Pons (tissue), 1 donor: ENCODE measurements around the gene MET.
"Not testable (repeated sequence)": the region's sequence is repeated elsewhere in the genome, so short reads cannot be mapped to it uniquely, and the experiment has no call there.

Source experiments
- DNase-seq: peaks from one replicate; pipeline ENCODE4 v3.0.0-alpha.2; 2016; ENCODE audit warnings: low spot score

Gene MET

GRCh38 chr7:116698930-116699721 lies 27.1 kb downstream of the MET start:
- no peak for DNase-seq

DNA sequence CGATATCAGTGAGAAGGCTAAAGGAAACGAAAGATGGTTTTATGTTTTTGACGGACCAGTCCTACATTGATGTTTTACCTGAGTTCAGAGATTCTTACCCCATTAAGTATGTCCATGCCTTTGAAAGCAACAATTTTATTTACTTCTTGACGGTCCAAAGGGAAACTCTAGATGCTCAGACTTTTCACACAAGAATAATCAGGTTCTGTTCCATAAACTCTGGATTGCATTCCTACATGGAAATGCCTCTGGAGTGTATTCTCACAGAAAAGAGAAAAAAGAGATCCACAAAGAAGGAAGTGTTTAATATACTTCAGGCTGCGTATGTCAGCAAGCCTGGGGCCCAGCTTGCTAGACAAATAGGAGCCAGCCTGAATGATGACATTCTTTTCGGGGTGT lies 27.7 kb downstream of the MET start:
- DNase-seq = no peak

- DNase-seq = no peak
These were observed 30.2 kb downstream of the MET start for GRCh38 chr7:116702046-116702785.

DNA sequence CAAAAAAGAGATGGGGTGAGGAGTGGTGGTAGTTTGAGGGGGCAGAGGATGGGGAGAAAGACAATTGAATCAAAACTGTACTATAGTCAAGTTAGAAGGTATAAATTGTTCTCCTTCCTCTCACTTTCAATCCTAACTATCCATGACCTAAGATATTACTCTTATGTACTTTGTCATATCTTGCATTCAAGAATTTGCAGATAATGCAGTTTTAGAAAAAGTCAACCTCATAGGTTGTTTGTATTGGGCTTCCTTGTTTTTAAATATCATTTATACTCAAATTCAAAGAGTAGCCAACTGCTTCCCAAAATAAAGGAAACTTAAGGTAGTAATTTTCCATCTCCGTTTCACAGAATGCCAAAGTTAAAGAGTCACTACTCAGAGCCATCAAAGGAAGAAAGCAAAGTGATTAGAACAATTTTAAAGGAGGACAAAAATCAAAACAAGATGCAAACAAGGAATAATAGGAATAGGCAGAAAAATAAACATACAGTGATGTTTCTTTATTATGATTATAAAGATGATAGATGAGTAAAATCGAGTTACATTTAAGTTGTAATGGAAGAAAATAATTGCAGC lies 32.7 kb downstream of the MET start:
- no peak for DNase-seq

DNA sequence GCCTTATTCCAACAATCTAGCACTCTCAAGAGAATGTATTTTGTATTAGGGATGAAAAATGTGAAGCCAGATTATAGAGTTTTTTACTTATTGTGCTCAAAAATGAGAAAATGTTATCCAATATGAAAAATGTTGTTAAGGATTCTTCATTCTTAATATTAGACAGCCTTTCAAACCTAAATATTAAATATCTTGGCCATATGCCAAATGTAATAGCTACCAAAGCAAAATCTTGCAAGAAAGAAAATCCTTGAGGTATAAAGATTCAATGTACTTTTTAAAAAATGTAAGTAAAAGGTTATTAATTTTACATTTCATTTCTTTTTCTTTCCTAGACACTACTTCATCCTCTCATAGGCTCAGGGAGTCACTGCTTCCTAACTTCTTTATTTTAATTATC lies 33.4 kb downstream of the MET start:
- DNase-seq = no peak

DNA sequence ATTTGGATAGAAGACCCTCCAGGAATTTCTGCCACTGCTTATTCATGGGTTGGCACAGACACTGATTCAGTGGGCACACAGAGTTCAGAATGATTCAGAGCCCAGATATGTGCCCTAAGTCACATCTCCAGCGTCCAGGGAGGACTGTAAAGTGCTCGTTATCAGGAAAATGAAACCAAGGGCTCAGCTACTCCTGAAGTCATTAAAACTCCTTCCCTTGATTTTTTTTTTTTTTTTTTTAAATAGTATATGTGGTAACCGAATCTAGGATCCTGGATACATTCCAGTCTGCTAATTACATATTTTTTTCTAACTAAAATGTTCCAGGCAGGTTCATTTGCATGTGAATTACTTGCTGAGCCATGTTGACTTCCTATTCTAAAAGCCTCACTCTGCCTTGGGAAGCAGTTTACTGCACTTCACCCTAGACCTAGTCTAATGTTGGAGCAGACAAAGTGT lies 34.7 kb downstream of the MET start:
- no peak for DNase-seq

GRCh38 chr7:116707289-116707688 lies 35.3 kb downstream of the MET start:
- no peak for DNase-seq

DNA sequence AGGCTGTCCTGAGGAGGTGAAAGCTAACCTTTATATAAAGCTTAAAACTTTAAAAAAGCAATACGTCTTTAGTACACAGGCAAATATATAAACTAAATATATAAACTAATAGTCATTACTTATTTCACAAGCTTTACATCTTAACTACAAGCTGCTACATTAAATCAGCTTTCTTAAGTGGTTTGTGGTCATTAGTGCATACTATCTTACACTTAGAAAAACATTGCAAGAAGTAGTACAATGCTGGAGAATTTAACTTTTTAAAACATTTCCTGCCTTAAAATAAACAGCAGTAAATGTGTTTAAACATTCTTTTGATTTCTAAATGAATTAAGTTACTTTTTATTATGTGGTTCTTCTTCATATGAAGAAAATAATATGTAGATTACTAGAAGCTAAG lies 36.3 kb downstream of the MET start:
- no peak for DNase-seq

DNA sequence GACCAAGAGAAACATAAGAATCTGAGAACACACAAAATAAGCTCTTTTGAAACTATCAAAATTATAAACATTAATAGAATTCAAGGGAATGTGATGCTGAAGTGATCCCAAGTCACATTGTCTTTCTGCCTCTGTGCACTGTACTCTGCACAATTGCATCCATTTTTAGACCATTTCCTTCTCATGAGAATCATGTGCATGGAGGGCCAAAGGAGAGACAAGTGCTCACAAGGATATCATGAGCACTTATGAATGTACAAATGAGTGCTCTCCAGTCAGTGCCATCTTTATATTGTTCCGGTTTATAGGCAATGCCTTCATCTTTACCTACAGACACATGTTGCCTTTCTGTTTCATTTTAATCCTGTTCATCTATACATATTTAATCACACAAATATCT lies 36.9 kb downstream of the MET start:
- DNase-seq = no peak

DNA sequence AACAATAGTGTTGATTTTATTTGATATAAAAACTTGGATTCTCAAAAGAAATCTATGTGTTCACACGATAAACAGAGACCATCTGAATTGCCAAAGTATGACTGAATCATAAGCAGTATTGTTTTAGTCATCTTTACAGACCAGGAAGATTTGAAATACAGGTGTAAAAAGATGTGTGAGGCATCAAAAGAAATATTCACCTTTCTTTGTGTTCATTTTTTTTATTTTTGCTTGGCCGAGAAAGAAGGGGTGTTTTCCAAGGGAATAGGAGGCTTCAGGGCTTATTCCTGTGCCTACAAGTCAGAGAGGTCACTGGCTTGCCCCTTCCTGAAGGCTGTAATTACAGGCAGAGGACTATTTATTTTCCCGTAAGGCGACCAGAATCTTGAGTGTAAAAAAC lies 37.3 kb downstream of the MET start:
- no peak for DNase-seq

DNA sequence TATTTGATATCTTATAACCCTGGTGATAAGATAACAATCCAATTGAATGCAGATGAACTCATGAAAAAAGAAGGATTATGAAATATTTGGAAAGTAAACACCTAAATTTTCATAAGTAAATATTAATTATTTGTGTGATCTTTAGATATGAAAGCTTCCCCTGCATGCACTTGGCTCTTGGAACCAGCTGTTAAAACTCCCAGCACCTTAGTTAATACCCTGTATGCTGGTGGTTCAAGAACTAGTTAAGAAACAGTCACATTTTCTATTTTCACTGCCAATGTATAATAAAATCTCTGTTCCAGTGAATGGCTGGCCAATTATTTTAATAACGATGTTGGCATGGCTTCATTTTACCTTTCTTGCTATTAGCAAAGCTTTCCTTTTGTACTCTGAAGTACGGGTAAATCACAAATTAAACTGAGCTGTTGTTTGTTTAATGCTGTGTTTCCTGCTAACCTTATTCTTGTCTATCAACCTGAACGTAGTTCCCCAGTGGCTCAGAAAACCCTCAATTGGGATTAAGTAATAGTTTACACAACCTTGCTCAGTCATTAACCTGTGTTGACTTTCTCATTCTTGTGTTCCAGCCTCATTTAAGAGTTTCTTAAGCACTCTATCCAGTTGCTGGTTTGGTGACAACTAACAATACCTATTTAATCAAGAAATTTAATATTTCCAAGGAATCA lies 38.9 kb downstream of the MET start:
- no peak for DNase-seq

DNA sequence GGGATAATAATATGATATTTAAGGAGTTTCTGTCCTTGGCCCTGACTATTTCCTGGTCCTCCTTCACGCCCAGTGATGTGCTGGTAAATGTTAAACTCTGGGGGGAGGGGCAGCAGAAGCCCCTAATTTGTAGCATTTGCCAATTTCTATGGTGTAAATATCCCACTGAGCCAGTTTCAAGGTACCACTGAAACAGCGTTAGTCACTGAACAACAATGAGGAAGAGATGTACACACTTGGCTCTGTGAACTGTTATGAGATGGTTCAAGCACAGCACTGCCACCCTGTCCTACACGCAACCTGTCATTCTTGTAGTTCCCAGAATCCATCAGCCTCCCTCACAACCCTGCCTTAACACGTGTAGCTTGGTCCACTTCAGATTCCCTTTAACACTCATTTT lies 39.8 kb downstream of the MET start:
- no peak for DNase-seq

DNA sequence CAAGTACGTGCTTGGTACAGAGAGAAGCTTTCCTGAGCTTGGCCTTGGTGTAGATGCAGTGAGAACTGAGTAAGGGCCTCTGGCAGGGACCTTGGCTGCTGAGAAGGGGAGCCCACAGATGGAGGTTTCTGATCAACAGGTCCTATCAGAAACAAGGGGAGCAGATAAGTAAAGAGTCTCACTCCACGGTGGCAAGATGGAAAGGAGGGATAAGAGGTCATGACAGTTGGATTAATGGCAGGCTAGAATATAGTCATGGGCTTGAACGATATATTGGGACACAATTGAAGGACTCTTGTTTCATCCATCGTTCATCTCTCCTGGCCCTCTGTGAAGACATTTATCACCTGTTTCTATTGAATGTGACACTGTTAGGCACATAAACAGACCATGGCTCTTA lies 41.5 kb downstream of the MET start:
- DNase-seq = no peak

DNA sequence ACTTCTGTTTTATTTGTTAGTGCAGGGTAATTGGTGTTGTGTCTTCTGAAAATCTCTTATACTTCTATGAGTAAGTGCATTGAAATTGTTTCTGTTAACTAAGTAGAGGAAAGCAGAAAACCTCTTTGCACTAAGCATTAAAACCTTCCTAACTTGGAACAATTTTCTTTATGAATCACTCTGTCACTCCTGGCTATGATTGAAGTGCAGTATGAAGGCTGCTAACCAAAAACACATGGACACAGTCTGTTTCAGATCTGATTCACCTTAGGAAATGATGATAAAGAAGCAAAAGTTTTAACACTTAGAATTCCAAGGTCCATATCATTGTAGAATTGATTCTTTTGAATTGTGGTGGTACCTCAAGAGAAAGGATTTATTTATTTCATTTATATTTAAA lies 41.9 kb downstream of the MET start:
- no peak for DNase-seq

- DNase-seq = no peak
These were observed 43.1 kb downstream of the MET start for GRCh38 chr7:116715077-116715476.

GRCh38 chr7:116717137-116717536 lies 45.1 kb downstream of the MET start:
- no peak for DNase-seq

DNA sequence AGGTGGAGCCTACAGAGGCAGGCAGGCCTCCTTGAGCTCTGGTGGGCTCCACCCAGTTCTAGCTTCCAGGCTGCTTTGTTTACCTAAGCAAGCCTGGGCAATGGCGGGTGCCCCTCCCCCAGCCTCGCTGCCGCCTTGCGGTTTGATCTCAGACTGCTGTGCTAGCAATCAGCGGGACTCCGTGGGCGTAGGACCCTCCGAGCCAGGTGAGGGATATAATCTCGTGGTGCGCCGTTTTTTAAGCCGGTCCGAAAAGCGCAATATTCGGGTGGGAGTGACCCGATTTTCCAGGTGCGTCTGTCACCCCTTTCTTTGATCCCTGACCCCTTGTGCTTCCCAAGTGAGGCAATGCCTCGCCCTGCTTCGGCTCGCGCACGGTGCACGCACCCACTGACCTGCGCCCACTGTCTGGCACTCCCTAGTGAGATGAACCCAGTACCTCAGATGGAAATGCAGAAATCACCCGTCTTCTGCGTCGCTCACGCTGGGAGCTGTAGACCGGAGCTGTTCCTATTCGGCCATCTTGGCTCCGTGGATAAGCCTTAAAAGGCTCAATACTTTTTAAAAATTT lies 52.0 kb downstream of the MET start:
- not testable (repeated sequence) for DNase-seq

- no peak for DNase-seq
These were observed 52.7 kb downstream of the MET start for GRCh38 chr7:116724560-116725231.

DNA sequence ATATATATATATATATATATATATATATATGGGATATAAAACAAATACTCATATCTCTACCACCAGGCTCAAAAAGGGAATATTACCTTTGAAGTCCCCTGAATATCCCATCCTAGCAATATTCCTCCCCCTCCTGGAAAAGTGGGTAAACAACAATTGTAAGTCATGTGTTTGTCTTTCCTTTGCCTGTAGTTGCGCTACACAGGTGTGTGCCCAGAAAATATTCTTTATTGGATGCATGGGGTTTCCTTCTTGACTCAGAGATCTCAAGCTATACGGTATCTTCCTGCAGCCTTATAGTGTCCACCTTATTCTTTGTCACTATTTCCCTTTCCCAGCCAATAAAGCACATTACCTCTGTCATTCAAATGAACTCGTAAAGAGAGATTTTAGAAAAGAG lies 54.2 kb downstream of the MET start:
- DNase-seq = no peak

DNA sequence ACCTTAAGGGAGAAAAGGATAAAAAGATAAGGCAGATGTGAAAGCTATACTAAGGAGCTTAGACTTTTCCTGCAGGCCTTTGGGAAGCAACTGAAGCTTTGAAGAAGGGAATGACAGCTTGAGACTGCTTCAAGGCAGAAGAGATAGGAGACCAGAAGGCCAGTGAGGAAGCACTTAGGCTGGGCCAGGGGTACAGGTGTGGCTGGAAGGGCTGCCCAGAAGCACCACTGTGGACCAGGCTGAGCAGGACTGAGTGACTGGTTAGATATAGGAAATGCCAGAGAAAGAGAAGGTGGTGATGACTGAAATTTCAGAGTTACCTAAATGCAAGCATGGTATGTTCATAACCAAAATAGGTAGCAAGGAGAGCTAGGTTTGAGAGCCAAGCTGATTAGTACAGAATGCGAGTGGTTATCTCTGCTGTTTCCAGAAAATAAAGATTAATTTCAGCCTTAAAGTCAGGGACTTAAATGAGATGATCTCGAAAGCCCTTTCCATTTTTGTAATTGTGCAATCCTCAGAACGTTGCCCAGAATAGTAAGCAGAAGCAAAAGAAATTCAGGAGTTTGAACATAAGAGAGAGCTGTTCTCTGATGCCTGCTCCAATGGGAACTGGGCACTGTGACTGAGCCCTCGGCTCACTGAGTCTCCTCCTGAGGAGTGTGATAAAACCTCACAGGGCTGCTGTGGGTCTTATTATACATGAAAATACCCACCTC lies 54.9 kb downstream of the MET start:
- DNase-seq = no peak

DNA sequence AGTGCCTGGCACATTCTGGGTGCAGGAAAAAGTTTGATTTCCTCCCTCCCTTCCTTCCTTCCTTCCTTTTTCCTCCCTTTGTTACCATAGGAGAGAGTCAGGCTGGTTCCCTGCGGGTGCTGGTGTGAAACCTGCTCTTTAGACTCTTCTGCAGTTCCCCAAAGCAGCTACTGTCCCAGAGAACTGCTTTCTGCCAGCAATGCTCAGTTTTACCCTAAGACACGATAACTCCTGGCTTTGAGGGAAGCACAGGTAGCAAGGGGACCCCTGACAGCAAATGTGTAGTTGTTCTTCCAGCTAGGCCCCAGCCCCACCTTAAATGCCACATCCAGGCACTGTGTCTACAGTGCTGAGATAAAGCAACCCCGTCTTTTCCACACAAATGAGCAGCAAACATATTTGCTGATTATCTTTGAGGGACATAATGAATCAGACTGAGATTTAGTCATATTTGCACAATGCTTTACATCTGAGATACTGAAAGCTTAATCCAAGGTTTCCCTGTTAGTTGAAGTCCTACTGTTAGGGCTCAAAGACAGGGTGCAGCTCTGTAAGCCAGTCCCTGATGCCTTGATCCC lies 55.5 kb downstream of the MET start:
- DNase-seq = no peak
